Retinal pigment epithelial cell (primary cell): ENCODE data around the gene TBX5.

Experiments used
- DNase-seq: peaks from one replicate; pipeline ENCODE4 v3.0.0-alpha.2; 2010; ENCODE audit warnings: low read depth
- H3K4me3 ChIP-seq: 2 replicates; pipeline ENCODE4 v1.5.1; 2011; ENCODE audit warnings: mild to moderate bottlenecking, low read length, control low read depth, moderate library complexity
- CTCF ChIP-seq: conservative IDR thresholded peaks from 2 replicates; pipeline ENCODE4 v1.5.1; 2011; ENCODE audit warnings: low read depth, low read length, control low read depth, inconsistent platforms

TBX5 gene

DNA sequence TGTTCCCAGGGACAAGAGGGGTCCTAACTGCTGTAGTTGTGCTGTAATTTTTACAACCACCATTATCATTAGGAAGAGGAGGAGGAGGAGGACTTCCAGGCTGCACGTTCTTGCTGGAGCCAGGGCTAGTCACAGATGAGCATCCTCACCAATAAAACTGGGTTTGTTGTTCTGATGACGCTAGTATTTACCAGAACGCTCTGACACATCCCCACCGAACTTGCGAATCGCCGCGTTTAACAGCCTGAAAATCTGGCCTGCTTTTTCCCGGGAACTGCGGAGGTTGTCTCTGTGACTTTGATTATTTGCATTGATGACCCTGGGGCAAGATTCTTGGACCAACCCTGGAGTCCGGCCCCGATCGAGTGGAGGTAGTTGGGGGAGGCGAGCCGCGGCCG lies 10.2 kb downstream of the TBX5 start:
- H3K4me3 ChIP-seq, result no peak overlapping the region
- no peak for TF ChIP-seq CTCF
- no peak for DNase-seq

DNA sequence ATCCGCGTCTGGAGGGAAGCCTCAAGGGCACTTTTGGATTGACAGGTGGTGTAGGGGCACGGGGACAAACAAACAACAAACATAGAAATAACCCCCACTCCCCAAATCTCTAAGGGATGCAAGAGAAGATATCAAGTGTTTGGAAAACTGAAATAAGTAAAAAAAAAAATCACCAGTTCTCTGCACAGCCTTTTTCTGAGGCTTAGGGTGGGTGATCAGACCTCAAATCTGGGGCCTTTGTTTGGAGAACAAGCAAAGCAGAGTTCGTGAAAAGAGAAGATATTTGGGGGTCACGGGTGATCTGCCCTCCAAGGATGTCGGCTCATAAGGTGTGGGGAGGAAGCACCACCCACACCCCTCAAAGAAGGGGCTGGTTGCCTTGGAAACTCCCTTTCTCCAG lies 10.7 kb downstream of the TBX5 start:
- H3K4me3 ChIP-seq, result no peak overlapping the region
- no peak for DNase-seq
- TF ChIP-seq CTCF, result no peak

- H3K4me3 ChIP-seq, result no peak overlapping the region
- no peak for DNase-seq
- no peak for TF ChIP-seq CTCF
Measured at GRCh38 chr12:114393569-114393968, 12.4 kb downstream of the TBX5 start.

DNA sequence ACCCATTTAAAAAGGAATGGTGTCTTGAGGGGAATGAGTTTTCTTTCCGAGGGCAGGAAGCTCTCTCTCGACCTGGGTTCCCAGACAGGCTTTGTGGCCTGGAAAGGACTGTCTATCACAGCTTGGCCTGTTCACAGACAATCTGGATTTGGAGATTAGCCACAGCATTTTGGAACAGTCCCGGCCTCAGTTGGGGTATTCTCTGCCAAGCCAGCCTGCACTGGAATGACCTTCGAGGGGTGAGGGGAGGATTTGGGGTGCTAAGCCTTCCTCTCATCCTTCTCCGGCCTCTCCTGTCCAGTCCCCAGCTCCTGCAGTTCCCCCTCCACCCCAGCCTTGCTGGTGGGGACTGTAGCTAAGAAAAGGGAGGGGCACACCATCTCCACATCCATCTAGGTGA lies 13.0 kb downstream of the TBX5 start:
- DNase-seq, result no peak
- H3K4me3 ChIP-seq, result no peak overlapping the region
- TF ChIP-seq CTCF, result no peak

DNA sequence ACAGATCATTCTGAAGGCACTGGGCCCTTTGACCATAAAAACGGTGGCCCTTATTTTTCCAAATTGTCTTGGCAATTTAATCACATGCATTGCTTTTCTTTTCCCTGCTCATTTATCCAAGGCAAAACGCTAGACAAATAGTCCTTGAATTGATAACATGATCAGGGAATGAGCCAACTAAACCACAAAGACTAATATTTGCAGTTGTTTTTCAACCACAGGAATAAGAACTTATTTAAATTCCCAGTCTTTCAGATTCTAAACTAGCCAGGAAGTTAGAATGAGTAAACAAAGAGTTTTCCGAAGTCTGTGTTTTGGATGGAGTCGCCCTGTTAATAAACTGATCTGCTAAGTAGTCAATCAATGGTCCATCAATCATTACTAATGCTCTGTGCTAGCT lies 14.9 kb downstream of the TBX5 start:
- no peak for DNase-seq
- no peak overlapping the region for H3K4me3 ChIP-seq
- TF ChIP-seq CTCF, result no peak

GRCh38 chr12:114384739-114385138 lies 21.2 kb downstream of the TBX5 start:
- DNase-seq, result no peak

GRCh38 chr12:114381177-114381576 lies 24.8 kb downstream of the TBX5 start:
- no peak for TF ChIP-seq CTCF
- no peak overlapping the region for H3K4me3 ChIP-seq
- no peak for DNase-seq

More at GRCh38 chr12:114384739-114385138, 21.2 kb downstream of the TBX5 start:
- H3K4me3 ChIP-seq, result no peak overlapping the region
- no peak for TF ChIP-seq CTCF
